HepG2 (cell line): ENCODE data around the gene TNFSF13. TPM values are rescaled to one million over a fixed set of nuclear protein-coding genes. Genes with fewer than 3 reads are reported as not detected.

Experiments
- CC2D1A ChIP-seq: sonication (generic); formaldehyde crosslinking; IDR thresholded peaks from 2 replicates; pipeline ENCODE4 v1.8.1; 2023; ENCODE audit warnings: mild to moderate bottlenecking, missing genetic modification reagents
- FOXC1 ChIP-seq: sonication (generic); formaldehyde crosslinking; IDR thresholded peaks from 2 replicates; pipeline ENCODE4 v1.8.0; 2022; ENCODE audit warnings: mild to moderate bottlenecking, missing genetic modification reagents, borderline replicate concordance
- JUND ChIP-seq: sonication (generic); formaldehyde crosslinking; IDR thresholded peaks from 2 replicates; pipeline ENCODE4 v1.8.0; 2022; ENCODE audit warnings: mild to moderate bottlenecking, missing genetic modification reagents
- MEIS2 ChIP-seq: sonication (generic); formaldehyde crosslinking; IDR thresholded peaks from 2 replicates; pipeline ENCODE4 v1.9.0; 2021; ENCODE audit warnings: mild to moderate bottlenecking, missing genetic modification reagents
- PPARG ChIP-seq: conservative IDR thresholded peaks from 2 replicates; pipeline ENCODE4 v1.6.1; 2016; ENCODE audit warnings: missing biosample characterization, missing genetic modification reagents
- RFX5 ChIP-seq: IDR thresholded peaks from 2 replicates; pipeline ENCODE4 v1.6.1; 2011; ENCODE audit warnings: low read depth, low read length, improper control_type of control experiment
- SETDB1 ChIP-seq: sonication (generic); formaldehyde crosslinking; IDR thresholded peaks from 2 replicates; pipeline ENCODE4 v1.5.1; 2020; ENCODE audit warnings: missing genetic modification reagents, mild to moderate bottlenecking, borderline replicate concordance
- YEATS2 ChIP-seq: sonication (generic); formaldehyde crosslinking; IDR thresholded peaks from 2 replicates; pipeline ENCODE4 v1.4.0; 2020; ENCODE audit warnings: missing genetic modification reagents, borderline replicate concordance
- ZBTB38 ChIP-seq: sonication (generic); formaldehyde crosslinking; IDR thresholded peaks from 2 replicates; pipeline ENCODE4 v1.5.1; 2020; ENCODE audit warnings: mild to moderate bottlenecking, missing genetic modification reagents
- ZNF451 ChIP-seq: sonication (generic); formaldehyde crosslinking; IDR thresholded peaks from 2 replicates; pipeline ENCODE4 v1.5.0; 2020; ENCODE audit warnings: mild to moderate bottlenecking, missing genetic modification reagents
- polyA plus RNA-seq, 8 experiments: library from polyadenylated mRNA; depleted of rRNA in 3 of 8; stranded (reverse) in 7 of 8; unstranded in 1 of 8; fragments of >200 nt; fragmentation: Illumina TruSeq in 4 of 8; extraction: Trizol in 4 of 8; gene quantifications; 2 replicates each; pipeline versions ENCODE4 v1.2.1 to v1.2.3, GENCODE V29; 2011 to 2016; ENCODE audit warnings: low read depth in 4 of 8, missing spikeins in 1 of 8, mixed read lengths in 1 of 8; ENCODE audit not compliant: insufficient read depth in 1 of 8
- total RNA-seq, 5 experiments: library from RNA; depleted of rRNA; stranded (reverse); fragments of >200 nt; fragmentation: Illumina TruSeq; extraction: Trizol; gene quantifications; 2 replicates each; pipeline ENCODE4 v1.2.3, GENCODE V29; 2016; ENCODE audit warnings: low read depth in 1 of 5
- TF ChIP-seq, protein P1 (sequence below): sonication (generic); formaldehyde crosslinking; IDR thresholded peaks from 2 replicates; pipeline ENCODE4 v1.4.0; 2020; ENCODE audit warnings: missing genetic modification reagents
- TF ChIP-seq, protein P2 (sequence below): IDR thresholded peaks from 2 replicates; pipeline ENCODE4 v1.6.1; 2016; ENCODE audit warnings: mild to moderate bottlenecking, missing biosample characterization, missing genetic modification reagents
- TF ChIP-seq, protein P3 (sequence below): sonication (generic); formaldehyde crosslinking; IDR thresholded peaks from 2 replicates; pipeline ENCODE4 v1.4.0; 2020; ENCODE audit warnings: low read depth, missing genetic modification reagents
- TF ChIP-seq, protein P4 (sequence below): sonication (generic); formaldehyde crosslinking; IDR thresholded peaks from 2 replicates; pipeline ENCODE4 v1.4.0; 2020; ENCODE audit warnings: missing genetic modification reagents, borderline replicate concordance
- TF ChIP-seq, protein P5 (sequence below): sonication (generic); formaldehyde crosslinking; IDR thresholded peaks from 2 replicates; pipeline ENCODE4 v1.4.0; 2020; ENCODE audit warnings: missing genetic modification reagents, mild to moderate bottlenecking, borderline replicate concordance

The TNFSF13 gene
- total and polyA plus RNA-seq, 2 of the 13 experiments (the other 11 are each of a cell fraction or from before 2014, with no cell fraction given): 2.5 to 3.3 TPM

DNA sequence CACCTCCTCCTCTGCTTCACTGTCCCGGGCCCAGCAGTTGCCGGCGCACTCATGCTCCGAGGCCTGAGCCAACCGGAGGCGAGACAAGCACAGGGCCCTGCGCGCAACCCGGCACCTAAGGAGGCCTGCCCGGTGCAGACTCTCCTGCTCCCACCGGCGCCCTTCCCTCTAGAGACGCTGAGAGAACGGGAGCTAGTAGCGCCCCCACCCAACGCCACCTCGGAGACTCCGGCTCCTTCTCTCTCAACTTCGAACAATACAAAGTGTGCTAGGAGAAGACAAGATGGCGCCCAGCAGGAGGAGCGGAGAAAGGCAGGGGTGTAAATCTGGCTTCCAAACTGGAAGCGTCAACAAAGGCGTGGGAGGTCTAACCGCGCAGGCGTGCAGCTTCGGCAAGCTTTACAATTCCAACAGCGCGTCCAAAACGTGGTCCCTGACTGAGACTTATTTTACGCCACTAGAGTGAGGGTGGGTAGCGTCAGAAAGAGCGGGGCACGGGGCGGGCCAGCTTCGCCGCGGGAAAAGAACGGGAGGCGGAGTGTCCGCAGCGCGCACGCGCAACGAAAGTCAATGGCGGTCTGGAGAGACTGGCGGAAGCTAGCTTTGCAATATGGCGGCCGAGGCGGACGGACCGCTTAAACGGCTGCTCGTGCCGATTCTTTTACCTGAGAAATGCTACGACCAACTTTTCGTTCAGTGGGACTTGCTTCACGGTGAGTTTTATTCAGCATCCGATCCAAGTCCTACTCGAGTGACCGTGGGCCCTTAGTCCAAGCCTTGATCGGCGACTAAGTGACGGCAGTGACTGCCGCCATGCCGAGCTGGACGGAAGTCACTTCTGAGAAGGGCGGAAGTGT is 24.9 kb downstream of the TNFSF13 start, which contains the start of gene MPDU1 (continued):
- TF ChIP-seq RFX5 (no peak), MEIS2 (CRISPR knock-in tag) (peak; percentile 67; the same call in 1 of the 2 replicates), PPARG (CRISPR knock-in tag) (peak; percentile 49; the same call in 1 of the 2 replicates), FOXC1 (no peak; the same call in 1 of the 2 replicates), ZBTB38 (CRISPR knock-in tag) (peak; percentile 100), YEATS2 (peak; percentile 88), JUND (no peak), ZNF451 (CRISPR knock-in tag) (no peak; the same call in 1 of the 2 replicates), SETDB1 (CRISPR knock-in tag) (no peak), CC2D1A (CRISPR knock-in tag) (no peak)
- TF ChIP-seq, protein P1, sequence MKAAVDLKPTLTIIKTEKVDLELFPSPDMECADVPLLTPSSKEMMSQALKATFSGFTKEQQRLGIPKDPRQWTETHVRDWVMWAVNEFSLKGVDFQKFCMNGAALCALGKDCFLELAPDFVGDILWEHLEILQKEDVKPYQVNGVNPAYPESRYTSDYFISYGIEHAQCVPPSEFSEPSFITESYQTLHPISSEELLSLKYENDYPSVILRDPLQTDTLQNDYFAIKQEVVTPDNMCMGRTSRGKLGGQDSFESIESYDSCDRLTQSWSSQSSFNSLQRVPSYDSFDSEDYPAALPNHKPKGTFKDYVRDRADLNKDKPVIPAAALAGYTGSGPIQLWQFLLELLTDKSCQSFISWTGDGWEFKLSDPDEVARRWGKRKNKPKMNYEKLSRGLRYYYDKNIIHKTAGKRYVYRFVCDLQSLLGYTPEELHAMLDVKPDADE (CRISPR knock-in tag): 0 out of 2 replicates have a peak, but pooled peaks have one; percentile 81
- TF ChIP-seq, protein P2, sequence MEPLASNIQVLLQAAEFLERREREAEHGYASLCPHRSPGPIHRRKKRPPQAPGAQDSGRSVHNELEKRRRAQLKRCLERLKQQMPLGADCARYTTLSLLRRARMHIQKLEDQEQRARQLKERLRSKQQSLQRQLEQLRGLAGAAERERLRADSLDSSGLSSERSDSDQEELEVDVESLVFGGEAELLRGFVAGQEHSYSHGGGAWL (CRISPR knock-in tag): peak; percentile 88; the same call in 1 of the 2 replicates
- TF ChIP-seq, protein P3, sequence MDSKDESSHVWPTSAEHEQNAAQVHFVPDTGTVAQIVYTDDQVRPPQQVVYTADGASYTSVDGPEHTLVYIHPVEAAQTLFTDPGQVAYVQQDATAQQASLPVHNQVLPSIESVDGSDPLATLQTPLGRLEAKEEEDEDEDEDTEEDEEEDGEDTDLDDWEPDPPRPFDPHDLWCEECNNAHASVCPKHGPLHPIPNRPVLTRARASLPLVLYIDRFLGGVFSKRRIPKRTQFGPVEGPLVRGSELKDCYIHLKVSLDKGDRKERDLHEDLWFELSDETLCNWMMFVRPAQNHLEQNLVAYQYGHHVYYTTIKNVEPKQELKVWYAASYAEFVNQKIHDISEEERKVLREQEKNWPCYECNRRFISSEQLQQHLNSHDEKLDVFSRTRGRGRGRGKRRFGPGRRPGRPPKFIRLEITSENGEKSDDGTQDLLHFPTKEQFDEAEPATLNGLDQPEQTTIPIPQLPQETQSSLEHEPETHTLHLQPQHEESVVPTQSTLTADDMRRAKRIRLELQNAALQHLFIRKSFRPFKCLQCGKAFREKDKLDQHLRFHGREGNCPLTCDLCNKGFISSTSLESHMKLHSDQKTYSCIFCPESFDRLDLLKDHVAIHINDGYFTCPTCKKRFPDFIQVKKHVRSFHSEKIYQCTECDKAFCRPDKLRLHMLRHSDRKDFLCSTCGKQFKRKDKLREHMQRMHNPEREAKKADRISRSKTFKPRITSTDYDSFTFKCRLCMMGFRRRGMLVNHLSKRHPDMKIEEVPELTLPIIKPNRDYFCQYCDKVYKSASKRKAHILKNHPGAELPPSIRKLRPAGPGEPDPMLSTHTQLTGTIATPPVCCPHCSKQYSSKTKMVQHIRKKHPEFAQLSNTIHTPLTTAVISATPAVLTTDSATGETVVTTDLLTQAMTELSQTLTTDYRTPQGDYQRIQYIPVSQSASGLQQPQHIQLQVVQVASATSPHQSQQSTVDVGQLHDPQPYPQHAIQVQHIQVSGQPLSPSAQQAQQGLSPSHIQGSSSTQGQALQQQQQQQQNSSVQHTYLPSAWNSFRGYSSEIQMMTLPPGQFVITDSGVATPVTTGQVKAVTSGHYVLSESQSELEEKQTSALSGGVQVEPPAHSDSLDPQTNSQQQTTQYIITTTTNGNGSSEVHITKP (CRISPR knock-in tag): 0 out of 2 replicates have a peak, but pooled peaks have one; percentile 20
- TF ChIP-seq, protein P4, sequence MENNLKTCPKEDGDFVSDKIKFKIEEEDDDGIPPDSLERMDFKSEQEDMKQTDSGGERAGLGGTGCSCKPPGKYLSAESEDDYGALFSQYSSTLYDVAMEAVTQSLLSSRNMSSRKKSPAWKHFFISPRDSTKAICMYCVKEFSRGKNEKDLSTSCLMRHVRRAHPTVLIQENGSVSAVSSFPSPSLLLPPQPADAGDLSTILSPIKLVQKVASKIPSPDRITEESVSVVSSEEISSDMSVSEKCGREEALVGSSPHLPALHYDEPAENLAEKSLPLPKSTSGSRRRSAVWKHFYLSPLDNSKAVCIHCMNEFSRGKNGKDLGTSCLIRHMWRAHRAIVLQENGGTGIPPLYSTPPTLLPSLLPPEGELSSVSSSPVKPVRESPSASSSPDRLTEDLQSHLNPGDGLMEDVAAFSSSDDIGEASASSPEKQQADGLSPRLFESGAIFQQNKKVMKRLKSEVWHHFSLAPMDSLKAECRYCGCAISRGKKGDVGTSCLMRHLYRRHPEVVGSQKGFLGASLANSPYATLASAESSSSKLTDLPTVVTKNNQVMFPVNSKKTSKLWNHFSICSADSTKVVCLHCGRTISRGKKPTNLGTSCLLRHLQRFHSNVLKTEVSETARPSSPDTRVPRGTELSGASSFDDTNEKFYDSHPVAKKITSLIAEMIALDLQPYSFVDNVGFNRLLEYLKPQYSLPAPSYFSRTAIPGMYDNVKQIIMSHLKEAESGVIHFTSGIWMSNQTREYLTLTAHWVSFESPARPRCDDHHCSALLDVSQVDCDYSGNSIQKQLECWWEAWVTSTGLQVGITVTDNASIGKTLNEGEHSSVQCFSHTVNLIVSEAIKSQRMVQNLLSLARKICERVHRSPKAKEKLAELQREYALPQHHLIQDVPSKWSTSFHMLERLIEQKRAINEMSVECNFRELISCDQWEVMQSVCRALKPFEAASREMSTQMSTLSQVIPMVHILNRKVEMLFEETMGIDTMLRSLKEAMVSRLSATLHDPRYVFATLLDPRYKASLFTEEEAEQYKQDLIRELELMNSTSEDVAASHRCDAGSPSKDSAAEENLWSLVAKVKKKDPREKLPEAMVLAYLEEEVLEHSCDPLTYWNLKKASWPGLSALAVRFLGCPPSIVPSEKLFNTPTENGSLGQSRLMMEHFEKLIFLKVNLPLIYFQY (CRISPR knock-in tag): no peak; the same call in 1 of the 2 replicates
- TF ChIP-seq, protein P5, sequence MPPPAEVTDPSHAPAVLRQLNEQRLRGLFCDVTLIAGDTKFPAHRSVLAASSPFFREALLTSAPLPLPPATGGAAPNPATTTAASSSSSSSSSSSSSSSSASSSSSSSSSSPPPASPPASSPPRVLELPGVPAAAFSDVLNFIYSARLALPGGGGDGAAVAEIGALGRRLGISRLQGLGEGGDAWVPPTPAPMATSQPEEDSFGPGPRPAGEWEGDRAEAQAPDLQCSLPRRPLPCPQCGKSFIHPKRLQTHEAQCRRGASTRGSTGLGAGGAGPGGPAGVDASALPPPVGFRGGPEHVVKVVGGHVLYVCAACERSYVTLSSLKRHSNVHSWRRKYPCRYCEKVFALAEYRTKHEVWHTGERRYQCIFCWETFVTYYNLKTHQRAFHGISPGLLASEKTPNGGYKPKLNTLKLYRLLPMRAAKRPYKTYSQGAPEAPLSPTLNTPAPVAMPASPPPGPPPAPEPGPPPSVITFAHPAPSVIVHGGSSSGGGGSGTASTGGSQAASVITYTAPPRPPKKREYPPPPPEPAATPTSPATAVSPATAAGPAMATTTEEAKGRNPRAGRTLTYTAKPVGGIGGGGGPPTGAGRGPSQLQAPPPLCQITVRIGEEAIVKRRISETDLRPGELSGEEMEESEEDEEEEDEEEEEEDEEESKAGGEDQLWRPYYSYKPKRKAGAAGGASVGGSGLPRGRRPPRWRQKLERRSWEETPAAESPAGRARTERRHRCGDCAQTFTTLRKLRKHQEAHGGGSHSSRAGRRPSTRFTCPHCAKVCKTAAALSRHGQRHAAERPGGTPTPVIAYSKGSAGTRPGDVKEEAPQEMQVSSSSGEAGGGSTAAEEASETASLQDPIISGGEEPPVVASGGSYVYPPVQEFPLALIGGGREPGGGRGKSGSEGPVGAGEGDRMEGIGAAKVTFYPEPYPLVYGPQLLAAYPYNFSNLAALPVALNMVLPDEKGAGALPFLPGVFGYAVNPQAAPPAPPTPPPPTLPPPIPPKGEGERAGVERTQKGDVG (CRISPR knock-in tag): peak; percentile 54; the same call in 1 of the 2 replicates
